IPS-18a (cell line): Measurements from ENCODE around the gene ASIC5.
"Not testable (repeated sequence)": the region's sequence is repeated elsewhere in the genome, so short reads cannot be mapped to it uniquely, and the experiment has no call there.

Experiments used
- H3K27ac ChIP-seq: one replicate; pipeline ENCODE4 v1.5.1; 2013; ENCODE audit warnings: low read length
- H3K27me3 ChIP-seq: one replicate; pipeline ENCODE4 v1.6.1; 2013; ENCODE audit warnings: mild to moderate bottlenecking, low read length; ENCODE audit not compliant: control insufficient read depth, insufficient read depth
- H3K36me3 ChIP-seq: one replicate; pipeline ENCODE4 v1.6.1; 2013; ENCODE audit warnings: low read depth, low read length; ENCODE audit not compliant: control insufficient read depth
- H3K4me1 ChIP-seq: one replicate; pipeline ENCODE4 v1.6.1; 2013; ENCODE audit warnings: low read depth, low read length; ENCODE audit not compliant: control insufficient read depth
- H3K4me3 ChIP-seq: one replicate; pipeline ENCODE4 v1.5.1; 2013; ENCODE audit warnings: low read length
- H3K9ac ChIP-seq: one replicate; pipeline ENCODE4 v1.6.1; 2013; ENCODE audit warnings: mild to moderate bottlenecking, low read length, moderate library complexity
- H3K9me3 ChIP-seq: one replicate; pipeline ENCODE4 v1.6.1; 2013; ENCODE audit warnings: low read depth, low read length; ENCODE audit not compliant: control insufficient read depth

Gene ASIC5

GRCh38 chr4:155797581-155797980 lies 68.5 kb downstream of the ASIC5 start:
- H3K4me3 ChIP-seq, H3K27ac ChIP-seq, H3K9me3 ChIP-seq, H3K4me1 ChIP-seq, H3K9ac ChIP-seq, H3K27me3 ChIP-seq, H3K36me3 ChIP-seq: not testable (repeated sequence)

- H3K9ac ChIP-seq = no peak overlapping the region
- no peaks in the 10 kb centered on the region for H3K27me3 ChIP-seq
- no peak overlapping the region for H3K27ac ChIP-seq
- no peaks in the 10 kb centered on the region for H3K9me3 ChIP-seq
- no peaks in the 10 kb centered on the region for H3K4me1 ChIP-seq
- H3K4me3 ChIP-seq = no peak overlapping the region
- H3K36me3 ChIP-seq = no peaks in the 10 kb centered on the region
Observed at GRCh38 chr4:155795991-155796390, 70.1 kb downstream of the ASIC5 start.

- no peaks in the 10 kb centered on the region for H3K36me3 ChIP-seq
- H3K27ac ChIP-seq = no peak overlapping the region
- no peak overlapping the region for H3K4me3 ChIP-seq
- H3K27me3 ChIP-seq = no peaks in the 10 kb centered on the region
- no peak overlapping the region for H3K9ac ChIP-seq
- H3K9me3 ChIP-seq = no peaks in the 10 kb centered on the region
- H3K4me1 ChIP-seq = no peaks in the 10 kb centered on the region
Observed at GRCh38 chr4:155794589-155795236, 71.4 kb downstream of the ASIC5 start.

GRCh38 chr4:155789982-155790381 lies 76.1 kb downstream of the ASIC5 start:
- Histone ChIP-seq H3K4me3 (no peak overlapping the region), H3K9me3 (no peaks in the 10 kb centered on the region), H3K27ac (no peak overlapping the region), H3K9ac (no peak overlapping the region), H3K4me1 (no peaks in the 10 kb centered on the region), H3K27me3 (no peaks in the 10 kb centered on the region), H3K36me3 (no peaks in the 10 kb centered on the region)

GRCh38 chr4:155789391-155789790 lies 76.7 kb downstream of the ASIC5 start:
- H3K4me3 ChIP-seq = no peak overlapping the region
- H3K27me3 ChIP-seq = no peaks in the 10 kb centered on the region
- no peaks in the 10 kb centered on the region for H3K4me1 ChIP-seq
- H3K36me3 ChIP-seq = no peaks in the 10 kb centered on the region
- no peaks in the 10 kb centered on the region for H3K9me3 ChIP-seq
- H3K9ac ChIP-seq = no peak overlapping the region
- H3K27ac ChIP-seq = no peak overlapping the region

- no peaks in the 10 kb centered on the region for H3K36me3 ChIP-seq
- no peaks in the 10 kb centered on the region for H3K27me3 ChIP-seq
- no peaks in the 10 kb centered on the region for H3K9me3 ChIP-seq
- H3K4me3 ChIP-seq = no peak overlapping the region
- no peak overlapping the region for H3K27ac ChIP-seq
- no peak overlapping the region for H3K9ac ChIP-seq
- H3K4me1 ChIP-seq = no peaks in the 10 kb centered on the region
Observed at GRCh38 chr4:155787113-155787710, 78.9 kb downstream of the ASIC5 start.

GRCh38 chr4:155785828-155786227 lies 80.2 kb downstream of the ASIC5 start:
- Histone ChIP-seq H3K36me3 (no peaks in the 10 kb centered on the region), H3K4me3 (no peak overlapping the region), H3K9ac (no peak overlapping the region), H3K27me3 (no peaks in the 10 kb centered on the region), H3K9me3 (no peaks in the 10 kb centered on the region), H3K4me1 (peaks cover 3% of the 10 kb centered on the region), H3K27ac (no peak overlapping the region)

- Histone ChIP-seq H3K9me3 (no peaks in the 10 kb centered on the region), H3K4me3 (no peak overlapping the region), H3K9ac (no peak overlapping the region), H3K36me3 (no peaks in the 10 kb centered on the region), H3K27ac (no peak overlapping the region), H3K4me1 (peaks cover 3% of the 10 kb centered on the region), H3K27me3 (no peaks in the 10 kb centered on the region)
Observed at GRCh38 chr4:155784637-155785036, 81.4 kb downstream of the ASIC5 start.

GRCh38 chr4:155781249-155781831 lies 84.7 kb downstream of the ASIC5 start:
- Histone ChIP-seq H3K9ac (no peak overlapping the region), H3K27me3 (no peaks in the 10 kb centered on the region), H3K9me3 (no peaks in the 10 kb centered on the region), H3K36me3 (no peaks in the 10 kb centered on the region), H3K27ac (no peak overlapping the region), H3K4me1 (peaks cover 3% of the 10 kb centered on the region), H3K4me3 (no peak overlapping the region)

GRCh38 chr4:155780775-155781174 lies 85.3 kb downstream of the ASIC5 start:
- no peak overlapping the region for H3K9ac ChIP-seq
- H3K4me3 ChIP-seq = no peak overlapping the region
- no peak overlapping the region for H3K27ac ChIP-seq
- H3K9me3 ChIP-seq = no peaks in the 10 kb centered on the region
- peaks cover 3% of the 10 kb centered on the region for H3K4me1 ChIP-seq
- H3K27me3 ChIP-seq = no peaks in the 10 kb centered on the region
- no peaks in the 10 kb centered on the region for H3K36me3 ChIP-seq
